Progenitor cell of endocrine pancreas (in vitro differentiated cells): Measurements from ENCODE around the gene GNB1L. TPM values are rescaled to one million over a fixed set of nuclear protein-coding genes. Genes with fewer than 3 reads are reported as not detected.
A peak's percentile ranks its signal among the peaks of the same experiment; 100 is the strongest.

Experiments used
- DNase-seq: peaks from one replicate; pipeline ENCODE4 v3.0.0; 2021; ENCODE audit warnings: low spot score; ENCODE audit not compliant: unreplicated experiment
- H3K27ac Mint-ChIP-seq: 2 replicates; pipeline ENCODE4 v1.8.0; 2021; ENCODE audit warnings: mild to moderate bottlenecking, moderate library complexity, mixed read lengths
- H3K27me3 Mint-ChIP-seq: 2 replicates; pipeline ENCODE4 v1.8.0; 2021; ENCODE audit warnings: mixed read lengths
- H3K36me3 Mint-ChIP-seq: 2 replicates; pipeline ENCODE4 v1.8.0; 2022; ENCODE audit warnings: mixed read lengths; ENCODE audit not compliant: insufficient read depth
- H3K4me1 Mint-ChIP-seq: 2 replicates; pipeline ENCODE4 v1.8.0; 2021; ENCODE audit warnings: low read depth, mixed read lengths
- H3K4me3 Mint-ChIP-seq: 2 replicates; pipeline ENCODE4 v1.8.0; 2021; ENCODE audit warnings: low read depth, mild to moderate bottlenecking, moderate library complexity, mixed read lengths
- H3K9me3 Mint-ChIP-seq: 2 replicates; pipeline ENCODE4 v1.8.0; 2021; ENCODE audit warnings: low read depth, mixed read lengths
- total RNA-seq: library from RNA; stranded (reverse); gene quantifications from 2 replicates; pipeline ENCODE4 v1.2.1, GENCODE V29; 2021
- TF ChIP-seq, protein P1 (sequence below): fragments of 200-600 bp; sonication (generic); IDR thresholded peaks from one replicate; pipeline ENCODE4 v1.5.0; 2021; ENCODE audit warnings: antibody characterized with exemption, mild to moderate bottlenecking; ENCODE audit not compliant: unreplicated experiment

The GNB1L gene
- total RNA-seq, 1 donor from 2014 or later = 9.9 TPM

DNA sequence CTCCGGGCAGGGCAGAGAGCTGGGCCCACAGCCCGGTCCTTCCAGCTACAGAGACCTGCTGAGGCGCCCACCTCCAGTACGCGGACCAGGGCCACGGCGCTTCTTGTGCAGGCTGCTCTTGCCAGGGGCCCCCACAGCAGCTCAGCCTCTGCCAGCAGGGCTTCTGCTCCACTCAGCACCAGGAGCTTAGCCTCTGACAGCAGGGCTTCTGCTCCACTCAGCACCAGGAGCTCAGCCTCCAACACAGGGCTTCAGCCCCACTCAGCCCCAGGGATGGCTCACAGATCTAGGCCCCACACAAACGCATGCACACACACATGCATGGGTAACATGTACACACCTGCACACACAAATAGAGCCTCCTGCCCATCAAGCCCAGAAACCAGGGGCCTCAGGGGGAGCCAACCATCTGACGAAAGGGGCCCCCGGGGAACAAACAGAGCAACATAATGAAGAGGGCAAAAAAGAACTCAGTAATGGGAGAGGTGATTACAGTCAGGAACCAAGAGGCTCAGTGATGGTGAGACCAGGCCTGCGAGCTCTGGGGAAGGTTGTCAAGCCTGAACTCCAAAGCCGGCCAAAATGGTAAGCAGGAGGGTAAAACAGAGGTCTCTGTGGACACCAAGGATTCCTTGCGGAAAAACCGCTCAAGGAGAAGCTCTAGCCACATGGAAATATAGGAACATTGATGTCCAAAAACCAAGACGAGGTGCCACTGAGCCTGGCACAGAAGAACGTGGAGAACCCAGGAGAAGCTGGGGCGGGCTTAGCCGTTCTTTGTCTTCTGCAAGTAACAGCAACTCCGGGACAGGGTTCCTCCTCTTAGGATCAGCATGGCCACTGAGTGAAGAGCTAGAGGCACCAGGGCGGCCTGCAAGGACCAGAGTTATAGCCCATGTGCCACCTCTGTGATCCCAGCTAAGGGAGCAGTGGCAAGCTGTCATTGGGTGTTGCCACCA is 46.5 kb downstream of the GNB1L start:
- H3K27ac Mint-ChIP-seq = no peak overlapping the region
- H3K27me3 Mint-ChIP-seq = no peaks in the 10 kb centered on the region
- no peaks in the 10 kb centered on the region for H3K9me3 Mint-ChIP-seq
- H3K4me1 Mint-ChIP-seq = no peaks in the 10 kb centered on the region
- no peak overlapping the region for H3K4me3 Mint-ChIP-seq
- H3K36me3 Mint-ChIP-seq = no peaks in the 10 kb centered on the region
- DNase-seq = no peak
- TF ChIP-seq, protein P1, sequence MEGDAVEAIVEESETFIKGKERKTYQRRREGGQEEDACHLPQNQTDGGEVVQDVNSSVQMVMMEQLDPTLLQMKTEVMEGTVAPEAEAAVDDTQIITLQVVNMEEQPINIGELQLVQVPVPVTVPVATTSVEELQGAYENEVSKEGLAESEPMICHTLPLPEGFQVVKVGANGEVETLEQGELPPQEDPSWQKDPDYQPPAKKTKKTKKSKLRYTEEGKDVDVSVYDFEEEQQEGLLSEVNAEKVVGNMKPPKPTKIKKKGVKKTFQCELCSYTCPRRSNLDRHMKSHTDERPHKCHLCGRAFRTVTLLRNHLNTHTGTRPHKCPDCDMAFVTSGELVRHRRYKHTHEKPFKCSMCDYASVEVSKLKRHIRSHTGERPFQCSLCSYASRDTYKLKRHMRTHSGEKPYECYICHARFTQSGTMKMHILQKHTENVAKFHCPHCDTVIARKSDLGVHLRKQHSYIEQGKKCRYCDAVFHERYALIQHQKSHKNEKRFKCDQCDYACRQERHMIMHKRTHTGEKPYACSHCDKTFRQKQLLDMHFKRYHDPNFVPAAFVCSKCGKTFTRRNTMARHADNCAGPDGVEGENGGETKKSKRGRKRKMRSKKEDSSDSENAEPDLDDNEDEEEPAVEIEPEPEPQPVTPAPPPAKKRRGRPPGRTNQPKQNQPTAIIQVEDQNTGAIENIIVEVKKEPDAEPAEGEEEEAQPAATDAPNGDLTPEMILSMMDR = no peak

DNA sequence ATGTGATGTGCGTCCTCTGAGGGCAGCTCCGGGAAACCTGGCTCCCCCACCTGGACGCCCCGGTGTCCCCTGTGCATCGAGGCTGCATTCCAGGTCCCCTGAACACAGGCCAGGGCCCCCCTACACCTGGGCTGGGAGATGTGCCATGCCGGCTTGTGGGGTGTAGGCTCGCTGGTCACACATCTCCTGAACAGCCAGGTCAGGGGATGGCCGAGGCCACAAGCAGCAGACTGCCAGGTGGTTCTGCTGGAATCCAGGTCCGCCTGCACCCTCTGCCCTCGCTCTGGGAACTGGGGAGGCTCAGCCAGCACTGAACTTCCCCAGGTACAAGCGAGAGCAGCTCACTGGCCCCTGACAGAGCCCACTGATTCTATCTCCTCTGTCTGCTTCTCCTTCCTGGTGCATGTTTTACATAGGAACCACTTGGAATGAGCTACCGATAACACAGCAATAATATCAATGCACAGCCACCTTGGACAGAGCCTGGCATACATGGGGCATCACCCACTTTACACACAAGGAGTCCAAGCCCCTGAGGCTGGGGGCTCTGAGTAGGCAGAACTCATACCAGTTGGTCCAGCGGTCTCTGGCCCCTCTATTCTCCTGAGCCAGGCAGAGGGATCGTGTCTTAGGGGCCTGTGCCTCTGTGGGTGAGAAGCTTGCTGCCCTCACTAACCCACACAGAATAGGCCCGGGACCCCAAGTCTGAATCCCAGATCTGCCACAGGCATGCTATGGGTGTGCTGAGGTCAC is 47.3 kb downstream of the GNB1L start:
- no peak overlapping the region for H3K4me3 Mint-ChIP-seq
- H3K9me3 Mint-ChIP-seq = no peaks in the 10 kb centered on the region
- TF ChIP-seq, protein P1 = no peak
- H3K4me1 Mint-ChIP-seq = no peaks in the 10 kb centered on the region
- H3K36me3 Mint-ChIP-seq = no peaks in the 10 kb centered on the region
- H3K27me3 Mint-ChIP-seq = no peaks in the 10 kb centered on the region
- no peak for DNase-seq
- H3K27ac Mint-ChIP-seq = peak overlapping the region; percentile 90

DNA sequence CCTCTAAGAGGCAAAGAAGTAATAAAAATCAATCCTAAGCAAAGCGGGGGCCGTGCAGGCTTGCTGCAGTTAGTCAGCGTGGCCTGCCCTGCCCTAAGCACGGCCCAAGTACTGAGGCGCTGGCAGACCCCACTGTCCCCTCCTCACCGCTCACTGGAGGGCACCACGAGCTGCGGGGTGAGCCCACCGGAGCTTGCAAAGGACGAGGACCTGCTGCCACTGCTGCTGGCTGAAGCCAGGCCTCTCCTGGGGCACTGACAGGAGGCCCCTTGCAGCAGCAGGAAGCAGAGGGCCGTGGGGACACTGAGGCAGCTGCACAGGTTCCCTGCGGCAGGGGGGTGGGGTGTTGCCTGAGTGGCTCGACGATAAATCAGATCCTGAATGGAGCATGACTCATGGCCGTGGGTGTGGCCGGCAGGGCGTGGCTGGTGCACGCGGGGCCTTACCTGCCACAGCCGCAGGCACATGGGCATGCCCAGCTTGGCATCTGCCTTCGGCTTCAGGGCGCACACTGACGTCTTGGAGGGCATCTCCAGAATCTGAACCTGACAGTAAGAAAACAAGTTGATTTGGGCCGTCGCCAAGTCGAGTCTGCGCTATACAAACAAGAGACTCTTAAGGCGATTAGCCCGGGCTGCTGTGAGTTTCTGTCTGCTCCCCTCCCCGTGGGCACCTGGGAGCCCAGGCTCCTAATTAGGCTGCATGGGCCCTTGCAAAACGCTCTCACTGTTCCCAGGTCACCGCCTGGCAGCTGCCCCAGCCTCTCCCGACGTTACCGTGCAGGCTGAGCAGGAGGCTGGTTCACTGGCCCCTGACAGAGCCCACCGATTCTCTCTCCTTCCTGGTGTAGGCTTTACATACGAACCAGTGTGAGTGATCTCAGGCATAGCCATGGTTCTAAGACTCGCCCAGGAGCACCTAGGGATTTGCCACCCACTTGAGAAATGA is 48.2 kb downstream of the GNB1L start:
- no peak for DNase-seq
- H3K27ac Mint-ChIP-seq = peak overlapping the region; percentile 90
- no peaks in the 10 kb centered on the region for H3K9me3 Mint-ChIP-seq

DNA sequence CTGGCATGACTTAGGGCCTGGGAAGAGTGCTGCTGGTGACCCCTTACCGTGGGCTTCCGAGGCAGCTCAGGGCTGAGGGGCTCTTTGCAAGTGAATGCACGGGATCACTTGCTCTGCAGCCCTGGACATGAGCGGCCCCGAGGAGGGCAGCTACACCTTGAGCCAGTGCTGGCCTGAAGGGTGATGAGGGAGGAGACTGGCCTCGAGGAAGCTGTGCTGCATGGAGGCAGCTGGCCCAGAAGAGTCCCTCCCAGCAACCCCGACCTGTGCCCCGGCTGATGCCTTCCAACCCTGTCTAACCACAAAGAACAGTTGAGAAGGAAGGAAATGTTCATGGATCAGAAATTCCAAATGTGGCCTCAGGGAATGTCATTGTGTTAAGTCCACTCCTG is 48.9 kb downstream of the GNB1L start:
- TF ChIP-seq, protein P1 = no peak
- DNase-seq = no peak
- no peaks in the 10 kb centered on the region for H3K36me3 Mint-ChIP-seq
- H3K4me3 Mint-ChIP-seq = no peak overlapping the region
- H3K27ac Mint-ChIP-seq = no peak overlapping the region
- no peaks in the 10 kb centered on the region for H3K27me3 Mint-ChIP-seq
- H3K4me1 Mint-ChIP-seq = no peaks in the 10 kb centered on the region
- no peaks in the 10 kb centered on the region for H3K9me3 Mint-ChIP-seq

More for the DNA sequence above, 48.2 kb downstream of the GNB1L start:
- no peaks in the 10 kb centered on the region for H3K4me1 Mint-ChIP-seq
- no peak overlapping the region for H3K4me3 Mint-ChIP-seq
- no peaks in the 10 kb centered on the region for H3K27me3 Mint-ChIP-seq
- H3K36me3 Mint-ChIP-seq = no peaks in the 10 kb centered on the region
- TF ChIP-seq, protein P1 = no peak
